Colon (tissue), 2 donors: ENCODE data around the gene PVALB.

Experiments used
- FAIRE-seq: peaks from 2 replicates; lab custom pipeline; 2012; peaks lifted over from hg19 to GRCh38; lab: Jason Lieb, UNC
- donor health status: control.
- donor health status: control.

PVALB gene

GRCh38 chr22:36816636-36817524 is at the start of gene PVALB:
Gene PVALB, minus strand, starts transcription at chr22:36817035. Its CDS starts 30 bp downstream, at chr22:36817005.
- FAIRE-seq: no peak

GRCh38 chr22:36865346-36865745 is 48.5 kb upstream of the PVALB start:
- no peak for FAIRE-seq

GRCh38 chr22:36864454-36865215 is 47.8 kb upstream of the PVALB start:
- FAIRE-seq: no peak

- FAIRE-seq: no peak
Measured at GRCh38 chr22:36863979-36864378, 47.1 kb upstream of the PVALB start.

- FAIRE-seq: no peak
Measured at GRCh38 chr22:36863281-36863680, 46.4 kb upstream of the PVALB start.

- no peak for FAIRE-seq
Measured at GRCh38 chr22:36862251-36863242, 45.7 kb upstream of the PVALB start.

GRCh38 chr22:36860821-36861659 is 44.2 kb upstream of the PVALB start, which contains the start of gene NCF4:
Gene NCF4, plus strand, starts transcription at chr22:36861006. Its CDS starts 166 bp downstream, at chr22:36861172.
- FAIRE-seq: no peak

- FAIRE-seq: no peak
Measured at GRCh38 chr22:36860438-36860820, 43.6 kb upstream of the PVALB start.

- FAIRE-seq: no peak
Measured at GRCh38 chr22:36860017-36860416, 43.2 kb upstream of the PVALB start.

- no peak for FAIRE-seq
Measured at GRCh38 chr22:36858966-36859365, 42.1 kb upstream of the PVALB start.

GRCh38 chr22:36858156-36858555 is 41.3 kb upstream of the PVALB start:
- no peak for FAIRE-seq

- FAIRE-seq: no peak
Measured at GRCh38 chr22:36856792-36857135, 39.9 kb upstream of the PVALB start.

- no peak for FAIRE-seq
Measured at GRCh38 chr22:36856121-36856791, 39.4 kb upstream of the PVALB start.

- FAIRE-seq: no peak
Measured at GRCh38 chr22:36855478-36855877, 38.6 kb upstream of the PVALB start.

- FAIRE-seq: no peak
Measured at GRCh38 chr22:36853407-36854099, 36.7 kb upstream of the PVALB start.

- FAIRE-seq: no peak
Measured at GRCh38 chr22:36852056-36852973, 35.5 kb upstream of the PVALB start.

- no peak for FAIRE-seq
Measured at GRCh38 chr22:36850682-36851081, 33.8 kb upstream of the PVALB start.

- FAIRE-seq: no peak
Measured at GRCh38 chr22:36850056-36850455, 33.2 kb upstream of the PVALB start.

GRCh38 chr22:36846949-36847348 is 30.1 kb upstream of the PVALB start:
- FAIRE-seq: no peak
